Temporal lobe (tissue), 2 donors: ENCODE results near the gene KIF23. TPM values are rescaled to one million over a fixed set of nuclear protein-coding genes. Genes with fewer than 3 reads are reported as not detected.

Source experiments
- small RNA-seq: library from RNA; depleted of rRNA; stranded (forward); fragments of <200 nt; gene quantifications from one replicate; pipeline ENCODE3, GENCODE V24; 2014; ENCODE audit warnings: low replicate concordance
- total RNA-seq: library from RNA; depleted of rRNA; stranded (reverse); fragments of >200 nt; gene quantifications from one replicate; pipeline ENCODE4 v1.2.3, GENCODE V29; 2014

Gene KIF23
- total RNA-seq, 1 donor from 2014 or later = 4.7 TPM

Small RNA genes within 50 kb of the gene (small RNA-seq; reads per million reads assigned to genes)
- gene RF00012 = not detected

Other genes with a start within 250 kb of the KIF23 start
- 1.5 TPM for gene PAQR5, start 115.4 kb upstream of the KIF23 start, total RNA-seq
- 57.3 TPM for gene RPLP1, start 38.5 kb downstream of the KIF23 start, total RNA-seq